Breast epithelium (tissue), 4 donors: ENCODE data around the gene ADGRA1. TPM values are rescaled to one million over a fixed set of nuclear protein-coding genes. Genes with fewer than 3 reads are reported as not detected.

Source experiments
- DNase-seq, 2 donors: peaks; one replicate each; pipeline ENCODE4 v3.0.0-alpha.2; 2019; ENCODE audit warnings: low spot score in 2 of 2
- H3K27ac ChIP-seq, 2 donors: fragments of 200-600 bp; sonication (generic) in 1 of 2; one replicate each; pipeline ENCODE4 v1.5.1; 2016 to 2019; ENCODE audit warnings: mild to moderate bottlenecking in 1 of 2
- H3K27me3 ChIP-seq, 2 donors: fragments of 200-600 bp; sonication (generic) in 1 of 2; one replicate each; pipeline versions ENCODE4 v1.5.1 to v1.6.0; 2017 to 2019; ENCODE audit warnings: control low read depth in 1 of 2, mild to moderate bottlenecking in 1 of 2
- H3K36me3 ChIP-seq: fragments of 200-600 bp; one replicate; pipeline ENCODE4 v1.5.1; 2019
- H3K4me1 ChIP-seq, 2 donors: fragments of 200-600 bp; sonication (generic); one replicate each; pipeline ENCODE4 v1.5.1; 2016 to 2019; ENCODE audit warnings: control low read depth in 1 of 2
- H3K4me3 ChIP-seq, 3 donors: fragments of 200-600 bp; sonication (generic); 1 replicate in 2 of 3; 2 replicates in 1 of 3; pipeline ENCODE4 v1.5.1; 2016 to 2019; ENCODE audit warnings: mild to moderate bottlenecking in 3 of 3, moderate library complexity in 2 of 3
- H3K9me3 ChIP-seq, 2 donors: fragments of 200-600 bp; sonication (generic) in 1 of 2; one replicate each; pipeline ENCODE4 v1.5.1; 2016 to 2019; ENCODE audit warnings: control low read depth in 1 of 2
- CTCF ChIP-seq, 3 donors: fragments of 450-650 bp; IDR thresholded peaks; one replicate each; pipeline ENCODE4 v1.5.1; 2016 to 2017; ENCODE audit warnings: antibody characterized with exemption in 3 of 3, mild to moderate bottlenecking in 3 of 3, moderate library complexity in 3 of 3
- POLR2A ChIP-seq: fragments of 450-650 bp; IDR thresholded peaks from one replicate; pipeline ENCODE4 v1.6.1; 2016; ENCODE audit warnings: antibody characterized with exemption, mild to moderate bottlenecking, moderate library complexity
- POLR2AphosphoS5 ChIP-seq, 3 donors: sonication (generic); formaldehyde crosslinking; IDR thresholded peaks; one replicate each; pipeline ENCODE4 v1.6.1; 2017; ENCODE audit warnings: antibody characterized with exemption in 3 of 3
- intact Hi-C: fragments of 100-400 bp; cut with DNase I; formaldehyde crosslinking; loops from one replicate; pipeline ENCODE4 v1.15.1; 2023; ENCODE audit warnings: low total_unique reads
- total RNA-seq, 3 donors: library from RNA; depleted of rRNA; stranded (reverse); fragments of >200 nt; gene quantifications; one replicate each; pipeline ENCODE4 v1.1.0, GENCODE V29; 2016

The ADGRA1 gene
- total RNA-seq, 3 donors from 2014 or later = 0.33 TPM; not detected in 2

- DNase-seq = no peak
- intact Hi-C loops = no loop called here
- Histone ChIP-seq H3K36me3 (no peaks in the 10 kb centered on the region), H3K4me3 (no peak overlapping the region), H3K27ac (no peak overlapping the region), H3K9me3 (no peaks in the 10 kb centered on the region), H3K4me1 (no peaks in the 10 kb centered on the region), H3K27me3 (peaks cover 0 to 24% of the 10 kb centered on the region in 2 donors)
- TF ChIP-seq POLR2AphosphoS5 (IDR thresholded peaks at IDR 0.05) (no peak), POLR2A (no peak), CTCF (IDR thresholded peaks at IDR 0.05) (no peak)
These were observed 93.4 kb downstream of the ADGRA1 start for GRCh38 chr10:133180965-133181639.

Other genes with a start within 250 kb of the ADGRA1 start
- under 1 TPM; 0.16 to 0.73 (median 0.66) TPM for gene CFAP46, start 145.4 kb upstream of the ADGRA1 start, total RNA-seq
- 1 to 10 TPM in 1 of 3 donors, under 1 TPM in 1, not detected in 1; 0.98 to 2.3 TPM for gene KNDC1, start 72.3 kb downstream of the ADGRA1 start, total RNA-seq
- gene UTF1, start 142.3 kb downstream of the ADGRA1 start, total RNA-seq = not detected
- gene VENTX, start 149.9 kb downstream of the ADGRA1 start, total RNA-seq = 1 to 10 TPM in 1 of 3 donors, under 1 TPM in 2; 0.33 to 4.6 (median 0.73) TPM
- 1 to 10 TPM; 4.6 to 6.6 (median 5.0) TPM for gene ADAM8, start 188.9 kb downstream of the ADGRA1 start, total RNA-seq
- 10 to 100 TPM; 33.6 to 40.0 (median 39.5) TPM for gene TUBGCP2, start 220.9 kb downstream of the ADGRA1 start, total RNA-seq
- gene ZNF511, start 221.0 kb downstream of the ADGRA1 start, total RNA-seq = 10 to 100 TPM; 27.4 to 33.2 (median 32.1) TPM
- gene CALY, start 249.0 kb downstream of the ADGRA1 start, total RNA-seq = under 1 TPM in 1 of 3 donors, not detected in 2; 0.66 TPM